Activated naive CD4-positive, alpha-beta T cell treated with anti-CD3 and anti-CD28 coated beads for 36 hours (primary cell): ENCODE results near the gene CSF1. TPM values are rescaled to one million over a fixed set of nuclear protein-coding genes. Genes with fewer than 3 reads are reported as not detected.
A peak's percentile ranks its signal among the peaks of the same experiment; 100 is the strongest.
"Not testable (repeated sequence)": the region's sequence is repeated elsewhere in the genome, so short reads cannot be mapped to it uniquely, and the experiment has no call there.

Experiments
- CTCF ChIA-PET: fragments of 350-600 bp; sonication (Branson Sonifier 250); formaldehyde crosslinking; loops from one replicate; lab custom pipeline; 2021; ENCODE audit warnings: antibody characterized with exemption; lab: Charles Lee
- DNase-seq: peaks from one replicate; pipeline ENCODE4 v3.0.0-alpha.2; 2020
- H3K27ac Mint-ChIP-seq: one replicate; pipeline ENCODE4 v1.8.0; 2021; ENCODE audit warnings: mild to moderate bottlenecking, mixed read lengths
- H3K27me3 Mint-ChIP-seq: one replicate; pipeline ENCODE4 v1.8.0; 2021; ENCODE audit warnings: low read depth, mixed read lengths
- H3K36me3 Mint-ChIP-seq: one replicate; pipeline ENCODE4 v1.8.0; 2021; ENCODE audit warnings: low read depth, mixed read lengths
- H3K4me1 Mint-ChIP-seq: one replicate; pipeline ENCODE4 v1.8.0; 2021; ENCODE audit warnings: low read depth, mixed read lengths
- H3K4me3 Mint-ChIP-seq: one replicate; pipeline ENCODE4 v1.8.0; 2021; ENCODE audit warnings: mild to moderate bottlenecking, moderate library complexity, mixed read lengths
- H3K9me3 Mint-ChIP-seq: one replicate; pipeline ENCODE4 v1.8.0; 2021; ENCODE audit warnings: mixed read lengths
- intact Hi-C: fragments of 100-400 bp; cut with micrococcal nuclease; formaldehyde crosslinking; loops from one replicate; pipeline ENCODE4 v1.15.1; 2023
- total RNA-seq, 2 experiments: library from RNA; stranded (reverse); gene quantifications; one replicate each; pipeline ENCODE4 v1.2.3, GENCODE V29; 2021

CSF1 gene, protein sequence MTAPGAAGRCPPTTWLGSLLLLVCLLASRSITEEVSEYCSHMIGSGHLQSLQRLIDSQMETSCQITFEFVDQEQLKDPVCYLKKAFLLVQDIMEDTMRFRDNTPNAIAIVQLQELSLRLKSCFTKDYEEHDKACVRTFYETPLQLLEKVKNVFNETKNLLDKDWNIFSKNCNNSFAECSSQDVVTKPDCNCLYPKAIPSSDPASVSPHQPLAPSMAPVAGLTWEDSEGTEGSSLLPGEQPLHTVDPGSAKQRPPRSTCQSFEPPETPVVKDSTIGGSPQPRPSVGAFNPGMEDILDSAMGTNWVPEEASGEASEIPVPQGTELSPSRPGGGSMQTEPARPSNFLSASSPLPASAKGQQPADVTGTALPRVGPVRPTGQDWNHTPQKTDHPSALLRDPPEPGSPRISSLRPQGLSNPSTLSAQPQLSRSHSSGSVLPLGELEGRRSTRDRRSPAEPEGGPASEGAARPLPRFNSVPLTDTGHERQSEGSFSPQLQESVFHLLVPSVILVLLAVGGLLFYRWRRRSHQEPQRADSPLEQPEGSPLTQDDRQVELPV
- total RNA-seq = 10 to 100 TPM; 12.0 to 13.5 TPM

DNA sequence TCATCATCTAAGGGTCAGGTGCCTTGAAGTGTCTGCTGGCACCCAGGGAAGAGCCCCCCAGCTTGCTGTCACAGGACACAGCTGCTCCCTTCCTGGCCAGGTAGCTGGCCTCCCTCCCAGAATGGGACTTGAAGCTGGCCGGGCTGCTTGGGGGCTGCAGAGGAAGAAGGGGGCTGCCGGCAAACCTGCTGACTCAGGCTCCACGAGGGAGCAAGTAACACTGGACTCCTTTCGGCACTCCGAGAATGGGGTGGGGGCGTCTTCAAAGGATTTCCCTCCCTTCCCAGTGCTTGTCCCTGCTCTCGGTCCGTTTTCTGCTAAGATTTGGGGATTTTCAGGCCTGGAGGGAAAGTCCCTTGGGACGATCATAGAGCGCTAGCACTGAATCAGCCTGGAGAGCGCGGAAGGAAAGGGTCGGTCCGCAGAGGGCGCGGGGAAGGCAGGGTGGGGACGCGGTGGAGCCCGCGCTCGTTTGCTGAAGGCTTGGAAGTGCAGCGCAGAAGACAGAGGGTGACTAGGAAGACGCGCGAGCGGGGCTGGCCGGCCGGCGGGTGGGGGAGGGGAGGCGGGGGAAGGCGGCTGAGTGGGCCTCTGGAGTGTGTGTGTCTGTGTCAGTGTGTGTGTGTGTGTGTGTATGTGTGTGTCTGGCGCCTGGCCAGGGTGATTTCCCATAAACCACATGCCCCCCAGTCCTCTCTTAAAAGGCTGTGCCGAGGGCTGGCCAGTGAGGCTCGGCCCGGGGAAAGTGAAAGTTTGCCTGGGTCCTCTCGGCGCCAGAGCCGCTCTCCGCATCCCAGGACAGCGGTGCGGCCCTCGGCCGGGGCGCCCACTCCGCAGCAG, at the start of gene CSF1:
Gene CSF1, plus strand, starts transcription at position 727 of the 840 bp plus-strand sequence. CDS start 175 bp downstream, outside the sequence.
- peaks cover 6% of the 10 kb centered on the region for H3K36me3 Mint-ChIP-seq
- DNase-seq = peak; percentile 69
- peaks cover 53% of the 10 kb centered on the region for H3K4me1 Mint-ChIP-seq

GRCh38 chr1:109861616-109862015, 49.0 kb upstream of the CSF1 start:
- H3K9me3 Mint-ChIP-seq, intact Hi-C loops, CTCF ChIA-PET, H3K36me3 Mint-ChIP-seq, H3K27me3 Mint-ChIP-seq, DNase-seq, H3K4me3 Mint-ChIP-seq, H3K4me1 Mint-ChIP-seq, H3K27ac Mint-ChIP-seq: not testable (repeated sequence)

More for the DNA sequence above, at the start of gene CSF1:
- CTCF ChIA-PET = interaction anchor here (1.8 to 1.9 kb wide), 2 partner anchors 132 to 134 kb away, joined by 5 read pairs; no protein-coding TSS in a partner anchor
- Mint-ChIP-seq H3K9me3 (no peaks in the 10 kb centered on the region), H3K4me3 (peak within 1 kb of the TSS; percentile 82), H3K27me3 (no peaks in the 10 kb centered on the region), H3K27ac (peak within 1 kb of the TSS; percentile 81)
- intact Hi-C loops = loop anchor here (1.0 to 2.0 kb wide), 2 partner anchors 74 to 120 kb away; partner anchors contain the start of gene AHCYL1

GRCh38 chr1:109863667-109864046, 47.0 kb upstream of the CSF1 start:
- Mint-ChIP-seq H3K4me3 (no peak overlapping the region), H3K9me3 (peaks cover 4% of the 10 kb centered on the region), H3K27me3 (no peaks in the 10 kb centered on the region), H3K27ac (no peak overlapping the region), H3K4me1 (peaks cover 3% of the 10 kb centered on the region), H3K36me3 (no peaks in the 10 kb centered on the region)
- CTCF ChIA-PET = no interaction called here
- DNase-seq = no peak
- intact Hi-C loops = no loop called here

- no peak for DNase-seq
- H3K4me1 Mint-ChIP-seq = peaks cover 3% of the 10 kb centered on the region
- no peaks in the 10 kb centered on the region for H3K36me3 Mint-ChIP-seq
- CTCF ChIA-PET = interaction anchor here (0.6 kb wide), 1 partner anchor 115 kb away, joined by 3 read pairs; no protein-coding TSS in a partner anchor
- H3K27me3 Mint-ChIP-seq = no peaks in the 10 kb centered on the region
- H3K27ac Mint-ChIP-seq = no peak overlapping the region
- H3K4me3 Mint-ChIP-seq = no peak overlapping the region
- intact Hi-C loops = no loop called here
- H3K9me3 Mint-ChIP-seq = peaks cover 4% of the 10 kb centered on the region
These were observed 46.4 kb upstream of the CSF1 start for GRCh38 chr1:109864047-109864822.

- no peaks in the 10 kb centered on the region for H3K36me3 Mint-ChIP-seq
- CTCF ChIA-PET = no interaction called here
These were observed 45.6 kb upstream of the CSF1 start for GRCh38 chr1:109864930-109865612.

GRCh38 chr1:109866071-109866470, 44.6 kb upstream of the CSF1 start:
- DNase-seq = no peak
- Mint-ChIP-seq H3K4me3 (no peak overlapping the region), H3K4me1 (peaks cover 3% of the 10 kb centered on the region), H3K9me3 (no peaks in the 10 kb centered on the region), H3K36me3 (no peaks in the 10 kb centered on the region), H3K27me3 (no peaks in the 10 kb centered on the region), H3K27ac (no peak overlapping the region)
- CTCF ChIA-PET = interaction anchor here (1.5 kb wide), 1 partner anchor 109 kb away, joined by 3 read pairs; no protein-coding TSS in a partner anchor
- intact Hi-C loops = no loop called here

More at GRCh38 chr1:109864930-109865612, 45.6 kb upstream of the CSF1 start:
- Mint-ChIP-seq H3K4me1 (peaks cover 3% of the 10 kb centered on the region), H3K27me3 (no peaks in the 10 kb centered on the region), H3K9me3 (peaks cover 4% of the 10 kb centered on the region), H3K4me3 (no peak overlapping the region), H3K27ac (no peak overlapping the region)
- intact Hi-C loops = no loop called here
- DNase-seq = no peak

GRCh38 chr1:109873278-109874175, 37.1 kb upstream of the CSF1 start:
- H3K27me3 Mint-ChIP-seq = no peaks in the 10 kb centered on the region
- no peak overlapping the region for H3K27ac Mint-ChIP-seq
- H3K4me1 Mint-ChIP-seq = peaks cover 8% of the 10 kb centered on the region
- no peaks in the 10 kb centered on the region for H3K36me3 Mint-ChIP-seq
- no peaks in the 10 kb centered on the region for H3K9me3 Mint-ChIP-seq
- intact Hi-C loops = no loop called here
- no peak overlapping the region for H3K4me3 Mint-ChIP-seq
- CTCF ChIA-PET = no interaction called here
- no peak for DNase-seq

- no peak overlapping the region for H3K4me3 Mint-ChIP-seq
- DNase-seq = no peak
- H3K27ac Mint-ChIP-seq = no peak overlapping the region
- no peaks in the 10 kb centered on the region for H3K27me3 Mint-ChIP-seq
- H3K4me1 Mint-ChIP-seq = peaks cover 8% of the 10 kb centered on the region
- H3K36me3 Mint-ChIP-seq = no peaks in the 10 kb centered on the region
- H3K9me3 Mint-ChIP-seq = no peaks in the 10 kb centered on the region
- intact Hi-C loops = no loop called here
- CTCF ChIA-PET = no interaction called here
These were observed 36.2 kb upstream of the CSF1 start for GRCh38 chr1:109874445-109874844.

DNA sequence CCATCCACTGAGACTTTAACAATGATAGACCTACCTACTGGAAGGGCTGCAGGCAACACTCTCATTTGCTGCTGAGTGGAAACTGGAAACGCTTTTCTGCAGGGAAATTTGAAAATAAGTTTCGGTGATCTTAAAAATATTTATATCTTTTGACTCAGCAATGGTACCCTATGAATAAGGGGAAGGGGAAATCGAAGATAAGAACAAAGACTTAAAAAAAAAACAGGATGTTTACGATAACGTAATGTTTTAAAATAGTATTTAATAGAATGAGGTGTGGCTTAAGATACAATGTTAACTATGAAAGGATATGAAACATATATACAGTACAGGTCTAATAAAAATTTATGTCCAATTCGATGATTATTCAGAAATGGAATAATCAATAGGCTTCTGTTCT, 34.8 kb upstream of the CSF1 start:
- CTCF ChIA-PET = no interaction called here
- intact Hi-C loops = loop anchor here (5.0 kb wide), 1 partner anchor 49 kb away; no protein-coding TSS in a partner anchor
- Mint-ChIP-seq H3K4me3 (no peak overlapping the region), H3K27me3 (no peaks in the 10 kb centered on the region), H3K9me3 (no peaks in the 10 kb centered on the region), H3K27ac (no peak overlapping the region), H3K4me1 (peaks cover 8% of the 10 kb centered on the region), H3K36me3 (no peaks in the 10 kb centered on the region)
- no peak for DNase-seq

GRCh38 chr1:109876617-109877316, 33.9 kb upstream of the CSF1 start:
- Mint-ChIP-seq H3K27ac (no peak overlapping the region), H3K4me3 (no peak overlapping the region), H3K4me1 (peaks cover 8% of the 10 kb centered on the region), H3K9me3 (no peaks in the 10 kb centered on the region), H3K27me3 (no peaks in the 10 kb centered on the region), H3K36me3 (no peaks in the 10 kb centered on the region)
- CTCF ChIA-PET = interaction anchor here (1.4 kb wide), 1 partner anchor 108 kb away, joined by 3 read pairs; the partner anchor contains the start of gene AHCYL1
- no peak for DNase-seq
- intact Hi-C loops = loop anchor here (5.0 kb wide), 1 partner anchor 49 kb away; no protein-coding TSS in a partner anchor
